ENCODE data around the gene CABP4. TPM values are rescaled to one million over a fixed set of nuclear protein-coding genes. Genes with fewer than 3 reads are reported as not detected.

The CABP4 gene
- total and polyA plus RNA-seq, 10 of the 15 experiments (the other 5 are each of a cell fraction or from before 2014, with no cell fraction given): 0.04 to 0.41 (median 0.14) TPM; not detected in 2

- no peaks in the 10 kb centered on the region; the same call in 1 of the 2 replicates for H4K20me1 ChIP-seq (ENCODE audit: control insufficient read depth, insufficient read depth)
- no peak for ATAC-seq
- no peak overlapping the region for H3K9ac ChIP-seq (ENCODE audit: control insufficient read depth, insufficient read depth, low read length)
- SMC1A ChIA-PET (ENCODE audit: uncharacterized antibody, unreplicated experiment): no interaction called here
- H3K79me2 ChIP-seq (ENCODE audit: control insufficient read depth, insufficient read depth, low read length): peaks cover 3% of the 10 kb centered on the region
- H3K9me3 ChIP-seq (replicated peaks; ENCODE audit: control insufficient read depth, insufficient read depth, low read length): no peaks in the 10 kb centered on the region
- no peak overlapping the region for H3K4me2 ChIP-seq (ENCODE audit: control insufficient read depth, insufficient read depth)
- no TSS peak for BruUV-seq (replicated peaks)
- intact Hi-C loops (cut with micrococcal nuclease; ENCODE audit: unreplicated experiment): no loop called here
- in situ Hi-C loops (cut with MboI): no loop called here
- no peak overlapping the region for H2AFZ ChIP-seq (ENCODE audit: control insufficient read depth, low read depth, low read length)
- FAIRE-seq: no peak
- H3K4me1 ChIP-seq (ENCODE audit: control insufficient read depth, insufficient read depth, low read length): peaks cover 10% of the 10 kb centered on the region
- H3K27me3 ChIP-seq (replicated peaks in 1 of 2; ENCODE audit: control insufficient read depth in 2 of 2, insufficient read depth in 2 of 2, low read length in 1 of 2): no peaks in the 10 kb centered on the region
- H3K27ac ChIP-seq (ENCODE audit: control insufficient read depth, insufficient read depth): no peak overlapping the region
- TF ChIP-seq POLR2A (IDR thresholded peaks at IDR 0.05; ENCODE audit: low read depth, low read length) (peak; percentile 40; the same call in 1 of the 2 replicates), ELK1 (IDR thresholded peaks at IDR 0.05; ENCODE audit: low read depth, low read length) (no peak), PML (IDR thresholded peaks at IDR 0.05; ENCODE audit: low read length) (no peak), LARP7 (IDR thresholded peaks at IDR 0.05) (no peak), CBFB (IDR thresholded peaks at IDR 0.05; ENCODE audit: low read depth) (no peak)
- TF ChIP-seq, protein P1, sequence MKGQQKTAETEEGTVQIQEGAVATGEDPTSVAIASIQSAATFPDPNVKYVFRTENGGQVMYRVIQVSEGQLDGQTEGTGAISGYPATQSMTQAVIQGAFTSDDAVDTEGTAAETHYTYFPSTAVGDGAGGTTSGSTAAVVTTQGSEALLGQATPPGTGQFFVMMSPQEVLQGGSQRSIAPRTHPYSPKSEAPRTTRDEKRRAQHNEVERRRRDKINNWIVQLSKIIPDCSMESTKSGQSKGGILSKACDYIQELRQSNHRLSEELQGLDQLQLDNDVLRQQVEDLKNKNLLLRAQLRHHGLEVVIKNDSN (IDR thresholded peaks at IDR 0.05; ENCODE audit: borderline replicate concordance, extremely low read length, insufficient read depth, low read depth, low read length): no peak
- TF ChIP-seq, protein P2, sequence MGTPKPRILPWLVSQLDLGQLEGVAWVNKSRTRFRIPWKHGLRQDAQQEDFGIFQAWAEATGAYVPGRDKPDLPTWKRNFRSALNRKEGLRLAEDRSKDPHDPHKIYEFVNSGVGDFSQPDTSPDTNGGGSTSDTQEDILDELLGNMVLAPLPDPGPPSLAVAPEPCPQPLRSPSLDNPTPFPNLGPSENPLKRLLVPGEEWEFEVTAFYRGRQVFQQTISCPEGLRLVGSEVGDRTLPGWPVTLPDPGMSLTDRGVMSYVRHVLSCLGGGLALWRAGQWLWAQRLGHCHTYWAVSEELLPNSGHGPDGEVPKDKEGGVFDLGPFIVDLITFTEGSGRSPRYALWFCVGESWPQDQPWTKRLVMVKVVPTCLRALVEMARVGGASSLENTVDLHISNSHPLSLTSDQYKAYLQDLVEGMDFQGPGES (IDR thresholded peaks at IDR 0.05): no peak
- H3K36me3 ChIP-seq (ENCODE audit: control insufficient read depth in 2 of 2, insufficient read depth in 2 of 2, low read length in 1 of 2): peaks cover 4 to 30% of the 10 kb centered on the region in 2 experiments; a peak in 3 of 4 replicates
- DNase-seq (ENCODE audit: low read depth, low spot score): no peak
- CTCF ChIA-PET: interaction anchor here (1.2 kb wide), 1 partner anchor 13 kb away, joined by 5 read pairs; the partner anchor contains the start of gene PITPNM1
- H3K4me3 ChIP-seq: no peak overlapping the region
- RAD21 ChIA-PET (ENCODE audit: unreplicated experiment): interaction anchor here (0.8 kb wide), 1 partner anchor 91 kb away, joined by 4 read pairs; no protein-coding TSS in a partner anchor
- 76% methylated on average over 19 of the region's 19 CpGs for WGBS (ENCODE audit: insufficient coverage, insufficient replicate concordance, low lambda C conversion rate, missing lambda C conversion rate)
- POLR2A ChIA-PET: no interaction called here
Measured at GRCh38 chr11:67492069-67492727, 37.0 kb downstream of the CABP4 start.

Measured in GM12878 (cell line).